Endothelial cell of umbilical vein (primary cell): Measurements from ENCODE around the gene LDLRAD4. TPM values are rescaled to one million over a fixed set of nuclear protein-coding genes. Genes with fewer than 3 reads are reported as not detected.

Source experiments
- BruUV-seq: library from RNA; stranded (reverse); fragments of 400-500 nt; replicated peaks from 2 replicates; lab custom pipeline; 2021; lab: Mats Ljungman, UMichigan
- CTCF ChIA-PET: fragments of 300-600, 350-600 bp; sonication (Branson Sonifier 250); formaldehyde crosslinking; loops from one replicate; lab custom pipeline; 2021; ENCODE audit warnings: antibody characterized with exemption, inconsistent platforms; lab: Charles Lee
- POLR2A ChIA-PET: fragments of 300-600, 350-600 bp; sonication (Branson Sonifier 250); formaldehyde crosslinking; loops from one replicate; lab custom pipeline; 2021; ENCODE audit warnings: antibody characterized with exemption, inconsistent platforms; lab: Charles Lee
- DNase-seq: peaks from one replicate; pipeline ENCODE4 v3.0.0-alpha.2; 2011; ENCODE audit warnings: low read depth, low spot score
- FAIRE-seq: peaks from 2 replicates; lab custom pipeline; 2011; peaks lifted over from hg19 to GRCh38; lab: Jason Lieb, UNC
- H2AFZ ChIP-seq: 2 replicates; pipeline ENCODE4 v1.6.0; 2012; ENCODE audit warnings: low read depth, low read length, control low read depth, inconsistent platforms
- H3K27ac ChIP-seq: 2 replicates; pipeline ENCODE4 v1.5.1; 2011; ENCODE audit warnings: low read depth, mild to moderate bottlenecking, control low read depth, low read length, moderate library complexity; ENCODE audit not compliant: insufficient read depth
- H3K27me3 ChIP-seq, 2 experiments: 2 replicates each; pipeline versions ENCODE4 v1.6.0 to v1.6.1; 2011; ENCODE audit warnings: low read length in 2 of 2, mixed read lengths in 1 of 2; ENCODE audit not compliant: control insufficient read depth in 2 of 2, insufficient read depth in 2 of 2
- H3K36me3 ChIP-seq, 2 experiments: 2 replicates in 1 of 2; 3 replicates in 1 of 2; pipeline ENCODE4 v1.5.1; 2011; ENCODE audit warnings: low read length in 2 of 2, mild to moderate bottlenecking in 1 of 2, moderate library complexity in 1 of 2; ENCODE audit not compliant: control insufficient read depth in 2 of 2, insufficient read depth in 2 of 2; ENCODE audit errors: extremely low read depth in 1 of 2
- H3K4me1 ChIP-seq: 3 replicates; pipeline ENCODE4 v1.5.1; 2011; ENCODE audit warnings: mild to moderate bottlenecking, low read length; ENCODE audit not compliant: control insufficient read depth, insufficient read depth; ENCODE audit errors: extremely low read depth
- H3K4me2 ChIP-seq: 2 replicates; pipeline ENCODE4 v1.6.1; 2011; ENCODE audit warnings: low read length, control low read depth, mixed read lengths; ENCODE audit not compliant: insufficient read depth
- H3K4me3 ChIP-seq, 3 experiments: fragments of 200-600 bp in 1 of 3; sonication (generic), shearing (Covaris generic) in 1 of 3; replicated peaks in 1 of 3; 2 replicates each; pipeline ENCODE4 v1.5.1; 2011 to 2016; ENCODE audit warnings: control low read depth in 3 of 3, low read length in 3 of 3, mild to moderate bottlenecking in 2 of 3, inconsistent platforms in 1 of 3, low read depth in 1 of 3, moderate library complexity in 1 of 3; ENCODE audit not compliant: insufficient read depth in 1 of 3
- H3K79me2 ChIP-seq: 2 replicates; pipeline ENCODE4 v1.6.0; 2012; ENCODE audit warnings: low read length, inconsistent platforms; ENCODE audit not compliant: control insufficient read depth, insufficient read depth
- H3K9ac ChIP-seq: replicated peaks from 2 replicates; pipeline ENCODE3; 2011; ENCODE audit warnings: low read length, control low read depth; ENCODE audit not compliant: insufficient read depth; ENCODE audit errors: extremely low read depth
- H3K9me1 ChIP-seq: replicated peaks from 3 replicates; pipeline ENCODE4 v1.6.0; 2011; ENCODE audit warnings: mild to moderate bottlenecking, low read length; ENCODE audit not compliant: control insufficient read depth, insufficient read depth; ENCODE audit errors: extremely low read depth
- H3K9me3 ChIP-seq: replicated peaks from 2 replicates; pipeline ENCODE4 v1.5.1; 2012; ENCODE audit warnings: low read length, inconsistent platforms; ENCODE audit not compliant: control insufficient read depth, insufficient read depth
- H4K20me1 ChIP-seq: replicated peaks from 2 replicates; pipeline ENCODE3; 2011; ENCODE audit warnings: mild to moderate bottlenecking, low read length; ENCODE audit not compliant: control insufficient read depth, insufficient read depth; ENCODE audit errors: extremely low read depth
- EZH2 ChIP-seq: IDR thresholded peaks from 2 replicates; pipeline ENCODE4 v1.6.1; 2012; ENCODE audit warnings: borderline replicate concordance, low read depth, mild to moderate bottlenecking, moderate library complexity, low read length, inconsistent platforms; ENCODE audit not compliant: severe bottlenecking
- FOS ChIP-seq: IDR thresholded peaks from 2 replicates; pipeline ENCODE4 v1.6.1; 2011; ENCODE audit warnings: mild to moderate bottlenecking, low read length, moderate library complexity, borderline replicate concordance; ENCODE audit not compliant: insufficient read depth
- GATA2 ChIP-seq: IDR thresholded peaks from 2 replicates; pipeline ENCODE4 v1.7.0; 2011; ENCODE audit warnings: low read depth, mild to moderate bottlenecking, moderate library complexity, mixed read lengths, low read length; ENCODE audit not compliant: insufficient read length, insufficient read depth
- MYC ChIP-seq: IDR thresholded peaks from one replicate; pipeline ENCODE4 v1.6.1; 2011; ENCODE audit warnings: mild to moderate bottlenecking, low read depth, low read length
- POLR2A ChIP-seq: IDR thresholded peaks from 2 replicates; pipeline ENCODE4 v1.6.1; 2012; ENCODE audit warnings: low read depth, mild to moderate bottlenecking, control low read depth, low read length
- dilution Hi-C: fragments of 300-500 bp; cut with MboI; formaldehyde crosslinking; loops from one replicate; pipeline ENCODE4 v1.15.0; 2019; ENCODE audit warnings: low sequenced_read_pairs; ENCODE audit not compliant: extremely low pct_ligation_motif_present
- intact Hi-C: fragments of 100-400 bp; cut with micrococcal nuclease; formaldehyde crosslinking; loops from one replicate; pipeline ENCODE4 v1.10.0; 2022
- polyA plus RNA-seq, 4 experiments: library from polyadenylated mRNA; depleted of rRNA in 3 of 4; stranded (reverse) in 3 of 4; unstranded in 1 of 4; fragments of >200 nt; gene quantifications; 2 replicates each; pipeline versions ENCODE4 v1.2.1 to v1.2.3, GENCODE V29; 2011 to 2012; ENCODE audit warnings: missing spikeins in 1 of 4
- total RNA-seq: library from RNA; stranded (reverse); gene quantifications from 2 replicates; pipeline ENCODE4 v1.2.3, GENCODE V29; 2021
- TF ChIP-seq, protein P1 (sequence below), 2 donors: IDR thresholded peaks; 1 replicate in 1 of 2; 2 replicates in 1 of 2; pipeline ENCODE4 v1.5.1; 2011; ENCODE audit warnings: low read length in 2 of 2, mild to moderate bottlenecking in 2 of 2, moderate library complexity in 2 of 2, control low read depth in 1 of 2, inconsistent platforms in 1 of 2, low read depth in 1 of 2; ENCODE audit not compliant: insufficient read depth in 1 of 2; ENCODE audit errors: extremely low read depth in 1 of 2

LDLRAD4 gene
- total and polyA plus RNA-seq, 2 donors (not counting 3 experiments of a cell fraction or from before 2014, with no cell fraction given), result 5.2 to 6.5 TPM

GRCh38 chr18:13570856-13571495, 352.4 kb downstream of the LDLRAD4 start:
- dilution Hi-C loops, result no loop called here
- no peak for FAIRE-seq

More at GRCh38 chr18:13570856-13571495, 352.4 kb downstream of the LDLRAD4 start:
- DNase-seq, result no peak
- H3K27me3 ChIP-seq, result no peaks in the 10 kb centered on the region
- H3K9me3 ChIP-seq, result no peaks in the 10 kb centered on the region
- H3K9me1 ChIP-seq, result no peaks in the 10 kb centered on the region
- intact Hi-C loops, result no loop called here
- no peaks in the 10 kb centered on the region for H3K4me1 ChIP-seq
- H2AFZ ChIP-seq, result no peak overlapping the region
- H3K27ac ChIP-seq, result no peak overlapping the region
- H3K4me3 ChIP-seq, result no peak overlapping the region
- no peaks in the 10 kb centered on the region for H4K20me1 ChIP-seq
- TF ChIP-seq FOS, result no peak
- TF ChIP-seq GATA2, result no peak
- no peak for TF ChIP-seq EZH2
- no peak for TF ChIP-seq MYC
- TF ChIP-seq POLR2A, result no peak
- TF ChIP-seq, protein P1, sequence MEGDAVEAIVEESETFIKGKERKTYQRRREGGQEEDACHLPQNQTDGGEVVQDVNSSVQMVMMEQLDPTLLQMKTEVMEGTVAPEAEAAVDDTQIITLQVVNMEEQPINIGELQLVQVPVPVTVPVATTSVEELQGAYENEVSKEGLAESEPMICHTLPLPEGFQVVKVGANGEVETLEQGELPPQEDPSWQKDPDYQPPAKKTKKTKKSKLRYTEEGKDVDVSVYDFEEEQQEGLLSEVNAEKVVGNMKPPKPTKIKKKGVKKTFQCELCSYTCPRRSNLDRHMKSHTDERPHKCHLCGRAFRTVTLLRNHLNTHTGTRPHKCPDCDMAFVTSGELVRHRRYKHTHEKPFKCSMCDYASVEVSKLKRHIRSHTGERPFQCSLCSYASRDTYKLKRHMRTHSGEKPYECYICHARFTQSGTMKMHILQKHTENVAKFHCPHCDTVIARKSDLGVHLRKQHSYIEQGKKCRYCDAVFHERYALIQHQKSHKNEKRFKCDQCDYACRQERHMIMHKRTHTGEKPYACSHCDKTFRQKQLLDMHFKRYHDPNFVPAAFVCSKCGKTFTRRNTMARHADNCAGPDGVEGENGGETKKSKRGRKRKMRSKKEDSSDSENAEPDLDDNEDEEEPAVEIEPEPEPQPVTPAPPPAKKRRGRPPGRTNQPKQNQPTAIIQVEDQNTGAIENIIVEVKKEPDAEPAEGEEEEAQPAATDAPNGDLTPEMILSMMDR (IDR thresholded peaks at IDR 0.05; ENCODE audit: extremely low read depth in 1 of 2, insufficient read depth in 1 of 2, low read depth in 1 of 2, low read length in 2 of 2), result no peak
- POLR2A ChIA-PET, result no interaction called here
- no peak overlapping the region for H3K4me2 ChIP-seq
- no peaks in the 10 kb centered on the region for H3K79me2 ChIP-seq
- H3K36me3 ChIP-seq, result no peaks in the 10 kb centered on the region
- CTCF ChIA-PET, result interaction anchor here (0.7 to 1.4 kb wide), 3 partner anchors 13 to 412 kb away, joined by 3 read pairs; no protein-coding TSS in a partner anchor
- H3K9ac ChIP-seq, result no peak overlapping the region
- BruUV-seq, result no TSS peak
